K562 (cell line): ENCODE measurements around the gene PARD3. TPM values are rescaled to one million over a fixed set of nuclear protein-coding genes. Genes with fewer than 3 reads are reported as not detected.
"Not testable (repeated sequence)": the region's sequence is repeated elsewhere in the genome, so short reads cannot be mapped to it uniquely, and the experiment has no call there.

Experiments
- ATAC-seq: fragments of 200-7000 bp; cut with Tn5 transposase; 3 replicates; pipeline ENCODE4 v1.9.1; 2020; ENCODE audit warnings: moderate library complexity
- BruUV-seq: library from RNA; stranded (reverse); fragments of 400-500 nt; replicated peaks from 2 replicates; lab custom pipeline; 2021; lab: Mats Ljungman, UMichigan
- CTCF ChIA-PET: fragments of 300-600 bp; formaldehyde crosslinking; extraction: SDS; loops from one replicate; lab custom pipeline; 2021; ENCODE audit warnings: low intra/inter-chr PET ratio; lab: Yijun Ruan, JAX
- POLR2A ChIA-PET: fragments of 300-600, 350-650 bp; sonication (Branson Sonifier 250); formaldehyde crosslinking; extraction: SDS; loops from one replicate; lab custom pipeline; 2021; ENCODE audit warnings: antibody characterized with exemption, inconsistent platforms; lab: Yijun Ruan, JAX
- DNase-seq, 4 experiments: peaks; one replicate each; pipeline versions ENCODE4 v3.0.0 to v3.0.0-alpha.2; 2011 to 2018; ENCODE audit warnings: low spot score in 3 of 4, mixed read lengths in 3 of 4; ENCODE audit errors: extremely low read depth in 1 of 4
- FAIRE-seq: peaks from 2 replicates; lab custom pipeline; 2011; peaks lifted over from hg19 to GRCh38; lab: Jason Lieb, UNC
- H2AFZ ChIP-seq: 2 replicates; pipeline ENCODE4 v1.6.0; 2011; ENCODE audit warnings: low read depth, low read length, control low read depth, inconsistent platforms
- H3K27ac ChIP-seq: fragments of 200-600 bp; 3 replicates; pipeline ENCODE4 v1.8.0; 2011; ENCODE audit warnings: low read depth, mild to moderate bottlenecking, control low read depth, inconsistent platforms, low read length, moderate library complexity, mixed read lengths; ENCODE audit errors: extremely low read depth
- H3K27me3 ChIP-seq, 2 experiments: fragments of 300-600 bp in 1 of 2; 2 replicates in 1 of 2; 3 replicates in 1 of 2; pipeline versions ENCODE4 v1.6.0 to v1.8.0; 2011; ENCODE audit warnings: inconsistent platforms in 2 of 2, low read length in 2 of 2, mild to moderate bottlenecking in 1 of 2, mixed read lengths in 1 of 2, moderate library complexity in 1 of 2; ENCODE audit not compliant: control insufficient read depth in 2 of 2, insufficient read depth in 2 of 2
- H3K36me3 ChIP-seq: fragments of 300-600 bp; 3 replicates; pipeline ENCODE4 v1.8.0; 2011; ENCODE audit warnings: mild to moderate bottlenecking, low read length, inconsistent platforms; ENCODE audit not compliant: control insufficient read depth, insufficient read depth
- H3K4me1 ChIP-seq, 2 experiments: fragments of 200-600 bp in 1 of 2; replicated peaks in 1 of 2; 2 replicates in 1 of 2; 3 replicates in 1 of 2; pipeline versions ENCODE4 v1.5.1 to v1.8.0; 2011; ENCODE audit warnings: inconsistent platforms in 2 of 2, low read length in 2 of 2, mild to moderate bottlenecking in 1 of 2, mixed read lengths in 1 of 2, moderate library complexity in 1 of 2; ENCODE audit not compliant: control insufficient read depth in 2 of 2, insufficient read depth in 2 of 2
- H3K4me2 ChIP-seq: 2 replicates; pipeline ENCODE4 v1.6.1; 2011; ENCODE audit warnings: low read length, control low read depth, inconsistent platforms, mixed read lengths; ENCODE audit not compliant: insufficient read depth
- H3K4me3 ChIP-seq: fragments of 200-600 bp; sonication (generic), shearing (Covaris generic); 2 replicates; pipeline ENCODE4 v1.5.1; 2016; ENCODE audit warnings: control low read depth, inconsistent platforms
- H3K79me2 ChIP-seq: fragments of 200-600 bp; 3 replicates; pipeline ENCODE4 v1.8.0; 2011; ENCODE audit warnings: low read length, inconsistent platforms; ENCODE audit not compliant: control insufficient read depth, insufficient read depth
- H3K9ac ChIP-seq, 2 experiments: 2 replicates each; pipeline versions ENCODE4 v1.6.0 to v1.6.1; 2011; ENCODE audit warnings: low read depth in 2 of 2, low read length in 2 of 2, control low read depth in 1 of 2, inconsistent platforms in 1 of 2, mild to moderate bottlenecking in 1 of 2, mixed read lengths in 1 of 2; ENCODE audit not compliant: insufficient read depth in 1 of 2
- H3K9me1 ChIP-seq: one replicate; pipeline ENCODE4 v1.6.0; 2011; ENCODE audit warnings: inconsistent platforms, mild to moderate bottlenecking, low read length, moderate library complexity; ENCODE audit not compliant: control insufficient read depth, insufficient read depth
- H3K9me3 ChIP-seq: replicated peaks from 2 replicates; pipeline ENCODE4 v1.5.1; 2011; ENCODE audit warnings: low read depth, low read length, inconsistent platforms; ENCODE audit not compliant: control insufficient read depth, insufficient read depth
- H4K20me1 ChIP-seq: replicated peaks from 2 replicates; pipeline ENCODE4 v1.6.1; 2011; ENCODE audit warnings: low read length, inconsistent platforms, mixed read lengths; ENCODE audit not compliant: control insufficient read depth, insufficient read depth
- EHMT2 ChIP-seq: fragments of 450-650 bp; IDR thresholded peaks from 2 replicates; pipeline ENCODE4 v1.6.1; 2018; ENCODE audit warnings: antibody characterized with exemption
- ETS2 ChIP-seq: IDR thresholded peaks from 2 replicates; pipeline ENCODE4 v1.6.1; 2016; ENCODE audit warnings: borderline replicate concordance, missing genetic modification characterization, mild to moderate bottlenecking, moderate library complexity, missing compliant biosample characterization; ENCODE audit not compliant: poor library complexity, severe bottlenecking
- KLF10 ChIP-seq: fragments of 250-450 bp; sonication (Bioruptor Pico); IDR thresholded peaks from 2 replicates; pipeline ENCODE4 v1.6.1; 2021; ENCODE audit warnings: matching md5 sums
- NFIC ChIP-seq: fragments of 450-650 bp; IDR thresholded peaks from 2 replicates; pipeline ENCODE4 v1.6.1; 2017; ENCODE audit warnings: mild to moderate bottlenecking, inconsistent platforms
- POLR3G ChIP-seq: IDR thresholded peaks from 2 replicates; pipeline ENCODE4 v1.6.1; 2011; ENCODE audit not compliant: insufficient read length, insufficient replicate concordance; ENCODE audit errors: extremely low read depth
- whole genome bisulfite sequencing: fragments of 100-300 bp; shearing (Covaris generic); methylation state at CpG from one replicate; pipeline ENCODE4 v1.1.6; 2016; ENCODE audit warnings: low coverage, mixed read lengths; ENCODE audit not compliant: insufficient coverage; ENCODE audit errors: missing lambda C conversion rate; 5-methylcytosine and 5-hydroxymethylcytosine counted together
- in situ Hi-C: fragments of 300-500 bp; cut with MboI; formaldehyde crosslinking; loops from 4 replicates; pipeline ENCODE4 v1.15.0; 2018; ENCODE audit warnings: inconsistent platforms, mixed read lengths
- intact Hi-C: fragments of 100-400 bp; cut with micrococcal nuclease; formaldehyde crosslinking; loops from 2 replicates; pipeline ENCODE4 v1.14.2; 2022
- polyA plus RNA-seq, 8 experiments: library from polyadenylated mRNA; depleted of rRNA in 4 of 8; stranded (reverse) in 5 of 8; unstranded in 3 of 8; fragments of >200 nt; fragmentation: Nextera tagmentation in 2 of 8; fragmentation: Illumina TruSeq in 1 of 8; extraction: Ambion mirVana in 2 of 8; extraction: Trizol in 1 of 8; gene quantifications; 2 replicates each; pipeline versions ENCODE4 v1.2.1 to v1.2.3, GENCODE V29; 2011 to 2014; ENCODE audit warnings: inconsistent platforms in 1 of 8, missing spikeins in 1 of 8
- total RNA-seq, 7 experiments: library from RNA; depleted of rRNA in 6 of 7; stranded (reverse); fragments of >200 nt in 6 of 7; fragmentation: Illumina TruSeq in 2 of 7; extraction: Trizol in 2 of 7; gene quantifications; 2 replicates each; pipeline versions ENCODE4 v1.2.1 to v1.2.3, GENCODE V29; 2011 to 2021; ENCODE audit warnings: low replicate concordance in 1 of 7

PARD3 gene
- total and polyA plus RNA-seq, 9 of the 15 experiments (the other 6 are each of a cell fraction or from before 2014, with no cell fraction given): 2.7 to 11.7 (median 7.7) TPM

DNA sequence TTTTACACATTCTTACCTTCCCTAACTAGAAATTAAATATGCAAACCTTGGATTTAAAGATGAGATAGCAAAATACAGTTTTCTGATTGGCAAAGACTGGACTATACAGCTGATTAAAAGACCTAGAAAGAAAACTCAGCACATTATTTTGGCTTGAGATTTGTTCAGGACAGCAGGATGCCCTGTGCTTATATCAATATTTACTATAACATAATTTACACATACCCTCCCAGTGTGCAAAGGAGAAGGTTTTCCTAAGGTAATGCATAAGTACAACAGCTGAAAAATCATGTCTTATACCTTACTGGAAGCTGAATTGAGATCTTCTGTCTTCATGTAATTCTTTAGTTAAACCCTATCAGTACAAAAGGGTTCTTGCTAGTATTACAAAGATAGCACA lies 458.6 kb downstream of the PARD3 start (continued):
- TF ChIP-seq POLR3G: no peak
- TF ChIP-seq KLF10 (CRISPR knock-in tag): no peak
- TF ChIP-seq NFIC: no peak
- TF ChIP-seq EHMT2: no peak
- no peak for TF ChIP-seq ETS2 (tag)

DNA sequence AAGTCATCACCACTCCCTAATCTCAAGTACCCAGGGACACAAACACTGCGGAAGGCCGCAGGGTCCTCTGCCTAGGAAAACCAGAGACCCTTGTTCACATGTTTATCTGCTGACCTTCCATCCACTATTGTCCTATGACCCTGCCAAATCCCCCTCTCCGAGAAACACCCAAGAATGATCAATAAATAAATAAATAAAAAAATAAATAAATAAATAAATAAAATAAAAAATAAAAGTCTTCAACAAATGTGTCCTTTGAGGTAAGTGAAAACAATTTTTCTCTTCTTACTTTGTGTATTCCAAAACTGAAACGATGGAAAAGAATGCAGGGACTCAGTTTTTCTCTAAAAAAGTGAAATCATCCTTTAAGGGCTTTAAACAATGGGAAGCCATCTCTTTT lies 461.6 kb downstream of the PARD3 start:
- DNase-seq, ATAC-seq, H3K4me2 ChIP-seq, FAIRE-seq, H3K79me2 ChIP-seq, POLR2A ChIA-PET, H3K4me1 ChIP-seq, H3K4me3 ChIP-seq, BruUV-seq, H3K9ac ChIP-seq, intact Hi-C loops, H3K27ac ChIP-seq, H3K9me1 ChIP-seq, H3K9me3 ChIP-seq, H3K36me3 ChIP-seq, H2AFZ ChIP-seq, H4K20me1 ChIP-seq, H3K27me3 ChIP-seq, in situ Hi-C loops: not testable (repeated sequence)
- WGBS: 48% methylated on average over 4 of the region's 4 CpGs
- CTCF ChIA-PET: interaction anchor here (0.7 kb wide), 1 partner anchor 613 kb away, joined by 5 read pairs; no protein-coding TSS in a partner anchor

DNA sequence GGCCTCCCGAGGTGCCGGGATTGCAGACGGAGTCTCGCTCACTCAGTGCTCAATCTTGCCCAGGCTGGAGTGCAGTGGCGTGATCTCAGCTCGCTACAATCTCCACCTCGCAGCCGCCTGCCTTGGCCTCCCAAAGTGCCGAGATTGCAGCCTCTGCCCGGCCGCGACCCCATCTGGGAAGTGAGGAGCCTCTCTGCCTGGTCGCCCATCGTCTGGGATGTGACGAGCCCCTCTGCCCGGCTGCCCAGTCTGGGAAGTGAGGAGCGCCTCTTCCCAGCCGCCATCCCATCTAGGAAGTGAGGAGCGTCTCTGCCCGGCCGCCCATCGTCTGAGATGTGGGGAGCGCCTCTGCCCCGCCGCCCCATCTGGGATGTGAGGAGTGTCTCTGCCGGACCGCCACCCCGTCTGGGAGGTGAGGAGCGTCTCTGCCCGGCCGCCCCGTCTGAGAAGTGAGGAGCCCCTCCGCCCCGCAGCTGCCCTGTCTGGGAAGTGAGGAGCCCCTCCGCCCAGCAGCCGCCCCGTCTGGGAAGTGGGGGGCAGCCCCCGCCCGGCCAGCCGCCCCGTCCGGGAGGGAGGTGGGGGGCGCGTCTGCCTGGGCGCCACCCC lies 462.4 kb downstream of the PARD3 start:
- H3K27me3 ChIP-seq, DNase-seq, H3K79me2 ChIP-seq, ATAC-seq, CTCF ChIA-PET, H3K36me3 ChIP-seq, H3K9ac ChIP-seq, FAIRE-seq, H3K27ac ChIP-seq, H3K9me1 ChIP-seq, in situ Hi-C loops, H3K4me1 ChIP-seq, BruUV-seq, H4K20me1 ChIP-seq, H2AFZ ChIP-seq, H3K4me3 ChIP-seq, intact Hi-C loops, H3K9me3 ChIP-seq, H3K4me2 ChIP-seq: not testable (repeated sequence)
- POLR2A ChIA-PET: interaction anchor here (1.0 kb wide), 1 partner anchor 12 kb away, joined by 3 read pairs; no protein-coding TSS in a partner anchor
- 33% methylated on average over 16 of the region's 45 CpGs for WGBS
